Raji (cell line): ENCODE measurements around the gene VAV2.

ENCODE experiments used
- POLR2A ChIP-seq: IDR thresholded peaks from 2 replicates; pipeline ENCODE4 v1.6.1; 2011; ENCODE audit warnings: low read depth, low read length, control low read depth; ENCODE audit not compliant: insufficient read depth

Gene VAV2

GRCh38 chr9:133979273-133979920 lies 12.7 kb downstream of the VAV2 start:
- TF ChIP-seq POLR2A, result no peak

DNA sequence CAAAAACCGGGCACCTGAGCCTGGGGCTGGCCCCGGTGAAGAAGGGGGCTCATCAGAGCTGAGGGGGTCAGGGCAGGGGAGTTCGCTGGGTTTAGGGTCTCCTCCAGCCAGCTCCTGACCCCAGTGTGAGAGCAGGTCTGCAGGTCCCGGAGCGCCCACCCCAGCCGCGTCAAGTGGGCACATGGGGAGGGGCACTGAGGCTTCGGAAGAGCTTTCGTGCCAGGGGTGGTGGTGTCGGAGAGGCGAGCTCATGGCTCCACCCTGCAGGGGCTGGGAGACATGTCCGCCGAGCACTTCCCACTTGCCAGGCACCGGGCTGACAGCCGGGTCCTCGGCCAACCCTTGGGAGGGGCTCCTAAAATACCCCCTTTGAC lies 13.2 kb downstream of the VAV2 start:
- TF ChIP-seq POLR2A, result no peak

GRCh38 chr9:133978226-133978898 lies 13.8 kb downstream of the VAV2 start:
- TF ChIP-seq POLR2A, result no peak

GRCh38 chr9:133977421-133978201 lies 14.5 kb downstream of the VAV2 start:
- no peak for TF ChIP-seq POLR2A

GRCh38 chr9:133976887-133977286 lies 15.2 kb downstream of the VAV2 start:
- no peak for TF ChIP-seq POLR2A

- no peak for TF ChIP-seq POLR2A
Observed at GRCh38 chr9:133976191-133976861, 15.8 kb downstream of the VAV2 start.

- TF ChIP-seq POLR2A, result no peak
Observed at GRCh38 chr9:133975511-133975910, 16.6 kb downstream of the VAV2 start.

- TF ChIP-seq POLR2A, result no peak
Observed at GRCh38 chr9:133974631-133975341, 17.3 kb downstream of the VAV2 start.

GRCh38 chr9:133973791-133974630 lies 18.1 kb downstream of the VAV2 start:
- TF ChIP-seq POLR2A, result no peak

GRCh38 chr9:133973111-133973790 lies 18.9 kb downstream of the VAV2 start:
- TF ChIP-seq POLR2A, result no peak

- no peak for TF ChIP-seq POLR2A
Observed at GRCh38 chr9:133971981-133972941, 19.9 kb downstream of the VAV2 start.
